Caco-2 (cell line): ENCODE results near the gene VIT. TPM values are rescaled to one million over a fixed set of nuclear protein-coding genes. Genes with fewer than 3 reads are reported as not detected.

Experiments used
- BruUV-seq: library from RNA; stranded (reverse); fragments of 400-500 nt; replicated peaks from 2 replicates; lab custom pipeline; 2021; lab: Mats Ljungman, UMichigan
- CTCF ChIA-PET: fragments of 300-600 bp; sonication (Branson Sonifier 250); formaldehyde crosslinking; loops from one replicate; lab custom pipeline; 2022; ENCODE audit warnings: antibody characterized with exemption; lab: Charles Lee
- POLR2A ChIA-PET: fragments of 300-600 bp; sonication (Branson Sonifier 250); formaldehyde crosslinking; loops from one replicate; lab custom pipeline; 2022; ENCODE audit warnings: antibody characterized with exemption; lab: Charles Lee
- DNase-seq, 2 experiments: peaks; one replicate each; pipeline versions ENCODE4 v3.0.0 to v3.0.0-alpha.2; 2020 to 2022
- H3K27me3 ChIP-seq: replicated peaks from 2 replicates; pipeline ENCODE4 v1.6.0; 2011; ENCODE audit warnings: low read length; ENCODE audit not compliant: control insufficient read depth, insufficient read depth
- H3K36me3 ChIP-seq: 2 replicates; pipeline ENCODE4 v1.5.1; 2011; ENCODE audit warnings: low read length; ENCODE audit not compliant: control insufficient read depth, insufficient read depth
- H3K4me1 ChIP-seq: fragments of 250-450 bp; sonication (Bioruptor Pico); 2 replicates; pipeline ENCODE4 v1.5.1; 2020; ENCODE audit warnings: mild to moderate bottlenecking
- H3K4me3 ChIP-seq: 2 replicates; pipeline ENCODE4 v1.5.1; 2011; ENCODE audit warnings: low read depth, mild to moderate bottlenecking, control low read depth, low read length
- H3K9me3 ChIP-seq: fragments of 250-450 bp; sonication (Bioruptor Pico); 2 replicates; pipeline ENCODE4 v1.5.1; 2020; ENCODE audit warnings: mild to moderate bottlenecking, moderate library complexity
- H3K27ac Mint-ChIP-seq: one replicate; pipeline ENCODE4 v1.8.0; 2022; ENCODE audit warnings: mixed read lengths; ENCODE audit not compliant: unreplicated experiment
- H3K27me3 Mint-ChIP-seq: one replicate; pipeline ENCODE4 v1.8.0; 2022; ENCODE audit warnings: mixed read lengths; ENCODE audit not compliant: insufficient read depth, unreplicated experiment
- H3K36me3 Mint-ChIP-seq: one replicate; pipeline ENCODE4 v1.8.0; 2022; ENCODE audit warnings: mild to moderate bottlenecking, mixed read lengths; ENCODE audit not compliant: insufficient read depth, unreplicated experiment
- H3K4me1 Mint-ChIP-seq: one replicate; pipeline ENCODE4 v1.8.0; 2022; ENCODE audit warnings: low read depth, mixed read lengths; ENCODE audit not compliant: unreplicated experiment
- H3K4me3 Mint-ChIP-seq: one replicate; pipeline ENCODE4 v1.8.0; 2022; ENCODE audit warnings: mild to moderate bottlenecking, moderate library complexity, mixed read lengths; ENCODE audit not compliant: unreplicated experiment
- H3K9me3 Mint-ChIP-seq: one replicate; pipeline ENCODE4 v1.8.0; 2022; ENCODE audit warnings: mixed read lengths; ENCODE audit not compliant: unreplicated experiment
- intact Hi-C: fragments of 100-400 bp; cut with micrococcal nuclease; formaldehyde crosslinking; loops from one replicate; pipeline ENCODE4 v1.10.0; 2022; ENCODE audit not compliant: unreplicated experiment
- total RNA-seq: library from RNA; stranded (reverse); gene quantifications from 2 replicates; pipeline ENCODE4 v1.2.3, GENCODE V29; 2022
- TF ChIP-seq, protein P1 (sequence below), 2 experiments: fragments of 200-600 bp in 1 of 2; IDR thresholded peaks; 1 replicate in 1 of 2; 2 replicates in 1 of 2; pipeline versions ENCODE4 v1.5.1 to v1.8.0; 2011 to 2022; ENCODE audit warnings: antibody characterized with exemption in 1 of 2, control low read depth in 1 of 2, inconsistent platforms in 1 of 2, low read depth in 1 of 2, low read length in 1 of 2, mild to moderate bottlenecking in 1 of 2, moderate library complexity in 1 of 2; ENCODE audit not compliant: insufficient read depth in 1 of 2, severe bottlenecking in 1 of 2, unreplicated experiment in 1 of 2

VIT gene
- total RNA-seq, 1 experiment from 2014 or later, result 1.2 TPM

DNA sequence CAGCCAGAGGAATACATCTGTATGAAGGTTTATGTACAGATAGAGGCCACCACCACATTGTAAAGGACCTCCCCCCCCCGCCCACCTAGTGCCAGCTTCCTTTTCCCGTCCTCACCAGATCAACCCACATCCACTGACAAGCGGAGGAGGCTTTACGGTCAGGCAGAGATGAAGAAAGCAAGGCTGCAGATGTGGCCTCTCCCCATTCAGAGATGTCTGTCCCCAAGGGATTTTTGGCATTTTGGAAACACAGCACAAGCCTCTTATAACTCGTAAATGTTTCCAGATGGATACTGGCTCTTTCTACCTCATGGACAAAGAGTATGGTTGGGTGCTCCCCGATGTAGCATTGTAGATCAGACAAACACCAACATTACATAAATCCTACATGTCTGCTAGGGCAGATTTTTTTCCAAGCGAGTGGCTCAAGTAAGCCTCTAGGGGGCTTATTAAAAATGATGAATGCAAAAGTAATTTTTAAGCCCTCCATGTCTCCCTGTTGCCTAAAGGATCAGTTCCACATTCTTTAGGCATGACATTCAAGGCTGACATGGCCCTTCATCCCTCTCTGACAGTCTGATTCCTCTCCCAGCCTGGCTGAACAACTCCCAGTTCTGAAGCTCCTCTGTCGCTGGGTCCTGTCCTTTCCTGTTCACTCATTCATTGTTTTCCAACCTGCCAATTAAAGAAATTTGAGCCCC is 11.7 kb downstream of the VIT start:
- Histone ChIP-seq H3K27me3 (no peaks in the 10 kb centered on the region), H3K36me3 (no peaks in the 10 kb centered on the region), H3K4me1 (peaks cover 4% of the 10 kb centered on the region; the same call in 1 of the 2 replicates), H3K9me3 (no peaks in the 10 kb centered on the region), H3K4me3 (no peak overlapping the region)
- intact Hi-C loops, result no loop called here
- BruUV-seq, result no TSS peak
- Mint-ChIP-seq H3K27ac (no peak overlapping the region), H3K4me3 (no peak overlapping the region), H3K9me3 (peaks cover 12% of the 10 kb centered on the region), H3K4me1 (peaks cover 8% of the 10 kb centered on the region), H3K36me3 (no peaks in the 10 kb centered on the region), H3K27me3 (no peaks in the 10 kb centered on the region)
- ChIA-PET CTCF (no interaction called here), POLR2A (no interaction called here)
- TF ChIP-seq, protein P1, sequence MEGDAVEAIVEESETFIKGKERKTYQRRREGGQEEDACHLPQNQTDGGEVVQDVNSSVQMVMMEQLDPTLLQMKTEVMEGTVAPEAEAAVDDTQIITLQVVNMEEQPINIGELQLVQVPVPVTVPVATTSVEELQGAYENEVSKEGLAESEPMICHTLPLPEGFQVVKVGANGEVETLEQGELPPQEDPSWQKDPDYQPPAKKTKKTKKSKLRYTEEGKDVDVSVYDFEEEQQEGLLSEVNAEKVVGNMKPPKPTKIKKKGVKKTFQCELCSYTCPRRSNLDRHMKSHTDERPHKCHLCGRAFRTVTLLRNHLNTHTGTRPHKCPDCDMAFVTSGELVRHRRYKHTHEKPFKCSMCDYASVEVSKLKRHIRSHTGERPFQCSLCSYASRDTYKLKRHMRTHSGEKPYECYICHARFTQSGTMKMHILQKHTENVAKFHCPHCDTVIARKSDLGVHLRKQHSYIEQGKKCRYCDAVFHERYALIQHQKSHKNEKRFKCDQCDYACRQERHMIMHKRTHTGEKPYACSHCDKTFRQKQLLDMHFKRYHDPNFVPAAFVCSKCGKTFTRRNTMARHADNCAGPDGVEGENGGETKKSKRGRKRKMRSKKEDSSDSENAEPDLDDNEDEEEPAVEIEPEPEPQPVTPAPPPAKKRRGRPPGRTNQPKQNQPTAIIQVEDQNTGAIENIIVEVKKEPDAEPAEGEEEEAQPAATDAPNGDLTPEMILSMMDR (IDR thresholded peaks at IDR 0.05; ENCODE audit: insufficient read depth in 1 of 2, low read depth in 1 of 2, low read length in 1 of 2, severe bottlenecking in 1 of 2, unreplicated experiment in 1 of 2), result no peak
- DNase-seq, result no peak

- ChIA-PET POLR2A (no interaction called here), CTCF (no interaction called here)
- Mint-ChIP-seq H3K36me3 (no peaks in the 10 kb centered on the region), H3K4me3 (no peak overlapping the region), H3K9me3 (peaks cover 12% of the 10 kb centered on the region), H3K4me1 (peaks cover 8% of the 10 kb centered on the region), H3K27me3 (no peaks in the 10 kb centered on the region), H3K27ac (no peak overlapping the region)
- Histone ChIP-seq H3K4me3 (no peak overlapping the region), H3K9me3 (no peaks in the 10 kb centered on the region), H3K27me3 (no peaks in the 10 kb centered on the region), H3K4me1 (no peaks in the 10 kb centered on the region), H3K36me3 (no peaks in the 10 kb centered on the region)
- TF ChIP-seq, protein P1 (IDR thresholded peaks at IDR 0.05; ENCODE audit: insufficient read depth in 1 of 2, low read depth in 1 of 2, low read length in 1 of 2, severe bottlenecking in 1 of 2, unreplicated experiment in 1 of 2), result no peak
- no TSS peak for BruUV-seq
- DNase-seq, result no peak
- intact Hi-C loops, result no loop called here
These were observed 14.5 kb downstream of the VIT start for GRCh38 chr2:36710858-36711515.

GRCh38 chr2:36711741-36712314 is 15.3 kb downstream of the VIT start:
- POLR2A ChIA-PET, result no interaction called here
- BruUV-seq, result no TSS peak
- H3K27me3 Mint-ChIP-seq, result no peaks in the 10 kb centered on the region
- TF ChIP-seq, protein P1 (IDR thresholded peaks at IDR 0.05; ENCODE audit: insufficient read depth in 1 of 2, low read depth in 1 of 2, low read length in 1 of 2, severe bottlenecking in 1 of 2, unreplicated experiment in 1 of 2), result no peak
- CTCF ChIA-PET, result no interaction called here
- H3K27ac Mint-ChIP-seq, result no peak overlapping the region
- Histone ChIP-seq H3K4me3 (no peak overlapping the region), H3K27me3 (no peaks in the 10 kb centered on the region), H3K36me3 (no peaks in the 10 kb centered on the region), H3K4me1 (no peaks in the 10 kb centered on the region), H3K9me3 (no peaks in the 10 kb centered on the region)
- H3K36me3 Mint-ChIP-seq, result no peaks in the 10 kb centered on the region
- intact Hi-C loops, result no loop called here
- peaks cover 12% of the 10 kb centered on the region for H3K9me3 Mint-ChIP-seq
- H3K4me1 Mint-ChIP-seq, result peaks cover 8% of the 10 kb centered on the region
- no peak for DNase-seq
- H3K4me3 Mint-ChIP-seq, result no peak overlapping the region
